Tibial nerve (tissue), 4 donors: ENCODE data around the gene PNPLA3. TPM values are rescaled to one million over a fixed set of nuclear protein-coding genes. Genes with fewer than 3 reads are reported as not detected.
A peak's percentile ranks its signal among the peaks of the same experiment; 100 is the strongest.
"Not testable (repeated sequence)": the region's sequence is repeated elsewhere in the genome, so short reads cannot be mapped to it uniquely, and the experiment has no call there.

Experiments used
- DNase-seq, 2 donors: peaks; one replicate each; pipeline ENCODE4 v3.0.0-alpha.2; 2019; ENCODE audit warnings: low spot score in 2 of 2
- H3K27ac ChIP-seq, 4 donors: fragments of 200-600 bp; sonication (generic) in 3 of 4; one replicate each; pipeline ENCODE4 v1.5.1; 2017 to 2019; ENCODE audit warnings: mild to moderate bottlenecking in 1 of 4
- H3K27me3 ChIP-seq, 2 donors: fragments of 200-600 bp; sonication (generic) in 1 of 2; one replicate each; pipeline versions ENCODE4 v1.5.1 to v1.6.0; 2017 to 2019
- H3K36me3 ChIP-seq, 3 donors: fragments of 200-600 bp; sonication (generic); one replicate each; pipeline ENCODE4 v1.5.1; 2018 to 2019
- H3K4me1 ChIP-seq, 4 donors: fragments of 200-600 bp; sonication (generic) in 3 of 4; one replicate each; pipeline ENCODE4 v1.5.1; 2017 to 2019
- H3K4me3 ChIP-seq, 4 donors: fragments of 200-600 bp; sonication (generic) in 3 of 4; one replicate each; pipeline ENCODE4 v1.5.1; 2017 to 2019; ENCODE audit warnings: mild to moderate bottlenecking in 1 of 4, moderate library complexity in 1 of 4
- H3K9me3 ChIP-seq, 4 donors: fragments of 200-600 bp; sonication (generic) in 3 of 4; one replicate each; pipeline ENCODE4 v1.5.1; 2017 to 2019
- CTCF ChIP-seq, 5 experiments: fragments of 200-600 bp in 3 of 5; fragments of 450-650 bp in 2 of 5; sonication (generic) in 3 of 5; IDR thresholded peaks; one replicate each; pipeline ENCODE4 v1.5.1; 2016 to 2019; ENCODE audit warnings: antibody characterized with exemption in 5 of 5, mild to moderate bottlenecking in 3 of 5, moderate library complexity in 2 of 5
- EP300 ChIP-seq, 2 donors: sonication (generic); formaldehyde crosslinking; IDR thresholded peaks; one replicate each; pipeline ENCODE4 v1.6.1; 2017; ENCODE audit warnings: antibody characterized with exemption in 2 of 2, mild to moderate bottlenecking in 1 of 2
- POLR2A ChIP-seq, 2 donors: fragments of 450-650 bp; IDR thresholded peaks; one replicate each; pipeline ENCODE4 v1.6.1; 2017; ENCODE audit warnings: antibody characterized with exemption in 2 of 2, mild to moderate bottlenecking in 2 of 2, moderate library complexity in 2 of 2
- WGBS, 2 donors: methylation state at CpG; one replicate each; pipeline ENCODE4 v1.1.5; 2018; 5-methylcytosine and 5-hydroxymethylcytosine counted together
- total RNA-seq, 4 donors: library from RNA; depleted of rRNA; stranded (reverse); fragments of >200 nt; gene quantifications; one replicate each; pipeline ENCODE4 v1.1.0, GENCODE V29; 2016

The PNPLA3 gene
- total RNA-seq, 4 donors from 2014 or later: 0.44 to 9.3 (median 1.1) TPM

GRCh38 chr22:43904412-43904811 lies 19.2 kb upstream of the PNPLA3 start:
- DNase-seq: peak; percentile 30 to 32
- not testable (repeated sequence) for H3K36me3 ChIP-seq, H3K4me3 ChIP-seq, H3K27ac ChIP-seq, H3K4me1 ChIP-seq, H3K27me3 ChIP-seq, H3K9me3 ChIP-seq
- peak in 1 of 5 experiments; percentile 10 for TF ChIP-seq CTCF (IDR thresholded peaks at IDR 0.05)
- 24 to 31% methylated on average over 12 of the region's 12 CpGs for WGBS, 2 donors

GRCh38 chr22:43905681-43906080 lies 17.9 kb upstream of the PNPLA3 start:
- no peak overlapping the region for H3K27ac ChIP-seq
- H3K36me3 ChIP-seq: no peaks in the 10 kb centered on the region
- no peak for TF ChIP-seq EP300 (IDR thresholded peaks at IDR 0.05)
- TF ChIP-seq CTCF (IDR thresholded peaks at IDR 0.05): no peak
- TF ChIP-seq POLR2A (IDR thresholded peaks at IDR 0.05): no peak
- no peaks in the 10 kb centered on the region for H3K4me1 ChIP-seq
- peaks cover 0 to 7% of the 10 kb centered on the region in 2 donors for H3K27me3 ChIP-seq
- 31 to 39% methylated on average over 7 of the region's 7 CpGs for WGBS, 2 donors
- H3K9me3 ChIP-seq: no peaks in the 10 kb centered on the region
- DNase-seq: no peak
- H3K4me3 ChIP-seq: no peak overlapping the region

GRCh38 chr22:43909708-43910107 lies 13.9 kb upstream of the PNPLA3 start:
- Histone ChIP-seq H3K9me3 (no peaks in the 10 kb centered on the region), H3K36me3 (no peaks in the 10 kb centered on the region), H3K27ac (no peak overlapping the region), H3K27me3 (peaks cover 0 to 2% of the 10 kb centered on the region in 2 donors), H3K4me1 (no peaks in the 10 kb centered on the region), H3K4me3 (no peak overlapping the region)
- TF ChIP-seq CTCF (IDR thresholded peaks at IDR 0.05) (no peak), POLR2A (IDR thresholded peaks at IDR 0.05) (no peak)
- WGBS, 2 donors: 75 to 82% methylated on average over 1 of the region's 1 CpG
- no peak for DNase-seq

- DNase-seq: no peak
- Histone ChIP-seq H3K27me3 (no peaks in the 10 kb centered on the region), H3K4me1 (no peaks in the 10 kb centered on the region), H3K9me3 (no peaks in the 10 kb centered on the region), H3K36me3 (no peaks in the 10 kb centered on the region), H3K4me3 (no peak overlapping the region), H3K27ac (no peak overlapping the region)
- TF ChIP-seq POLR2A (IDR thresholded peaks at IDR 0.05) (no peak), CTCF (IDR thresholded peaks at IDR 0.05) (no peak), EP300 (IDR thresholded peaks at IDR 0.05) (no peak)
- 65 to 70% methylated on average over 6 of the region's 6 CpGs for WGBS, 2 donors
These were observed 13.4 kb upstream of the PNPLA3 start for GRCh38 chr22:43910178-43910695.

- Histone ChIP-seq H3K9me3 (no peaks in the 10 kb centered on the region), H3K27ac (no peak overlapping the region), H3K4me3 (no peak overlapping the region), H3K27me3 (no peaks in the 10 kb centered on the region), H3K36me3 (no peaks in the 10 kb centered on the region), H3K4me1 (no peaks in the 10 kb centered on the region)
- TF ChIP-seq EP300 (IDR thresholded peaks at IDR 0.05): no peak
- no peak for TF ChIP-seq CTCF (IDR thresholded peaks at IDR 0.05)
- TF ChIP-seq POLR2A (IDR thresholded peaks at IDR 0.05): no peak
- 5 to 15% methylated on average over 4 of the region's 4 CpGs for WGBS, 2 donors
- DNase-seq: no peak
These were observed 12.3 kb upstream of the PNPLA3 start for GRCh38 chr22:43911351-43911750.
